Measurements from ENCODE around the gene LRTM2. TPM values are rescaled to one million over a fixed set of nuclear protein-coding genes. Genes with fewer than 3 reads are reported as not detected.

Gene LRTM2
- not detected in 2 replicates for total RNA-seq

- no peak for DNase-seq (ENCODE audit: low read depth)
- no peak within 1 kb of the TSS for H3K4me3 ChIP-seq (ENCODE audit: low read depth, low read length)
- no peak for TF ChIP-seq CTCF (conservative IDR thresholded peaks at IDR 0.05; ENCODE audit: low read depth, low read length)
These were observed at the start of gene LRTM2 for GRCh38 chr12:1820191-1820895. TSS of gene LRTM2 (plus strand) at chr12:1820565. CDS start at chr12:1828149, 7,584 bp downstream.

- no peak overlapping the region for H3K4me3 ChIP-seq (ENCODE audit: low read depth, low read length)
- no peak for TF ChIP-seq CTCF (conservative IDR thresholded peaks at IDR 0.05; ENCODE audit: low read depth, low read length)
- DNase-seq (ENCODE audit: low read depth): no peak
These were observed 46.3 kb upstream of the LRTM2 start for GRCh38 chr12:1773937-1774655.

GRCh38 chr12:1776170-1776921, 44.0 kb upstream of the LRTM2 start:
- no peak for TF ChIP-seq CTCF (conservative IDR thresholded peaks at IDR 0.05; ENCODE audit: low read depth, low read length)

GRCh38 chr12:1777798-1778197, 42.6 kb upstream of the LRTM2 start:
- DNase-seq (ENCODE audit: low read depth): no peak
- H3K4me3 ChIP-seq (ENCODE audit: low read depth, low read length): no peak overlapping the region
- no peak for TF ChIP-seq CTCF (conservative IDR thresholded peaks at IDR 0.05; ENCODE audit: low read depth, low read length)

More at GRCh38 chr12:1776170-1776921, 44.0 kb upstream of the LRTM2 start:
- no peak for DNase-seq (ENCODE audit: low read depth)
- H3K4me3 ChIP-seq (ENCODE audit: low read depth, low read length): no peak overlapping the region

GRCh38 chr12:1778911-1779310, 41.5 kb upstream of the LRTM2 start:
- H3K4me3 ChIP-seq (ENCODE audit: low read depth, low read length): no peak overlapping the region
- DNase-seq (ENCODE audit: low read depth): no peak
- TF ChIP-seq CTCF (conservative IDR thresholded peaks at IDR 0.05; ENCODE audit: low read depth, low read length): no peak

DNA sequence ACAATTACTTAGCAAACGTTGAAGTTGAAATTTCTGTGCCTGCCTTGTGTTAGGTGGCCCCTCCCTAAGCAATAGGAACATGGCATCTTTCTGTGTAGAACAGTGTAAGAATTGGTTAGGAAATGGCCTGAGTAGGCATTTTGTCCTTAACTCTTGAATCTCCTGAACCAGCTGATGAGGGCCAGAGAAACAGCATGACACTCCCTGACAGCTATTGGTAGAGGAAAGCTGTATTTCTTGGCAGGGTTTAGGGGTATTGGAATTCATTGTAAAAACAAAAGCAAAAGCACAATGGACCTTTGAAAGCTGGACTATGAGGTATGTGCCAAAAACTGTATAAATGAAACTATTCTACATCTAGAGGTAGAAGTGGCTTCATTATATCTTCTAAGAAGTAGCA, 40.6 kb upstream of the LRTM2 start:
- TF ChIP-seq CTCF (conservative IDR thresholded peaks at IDR 0.05; ENCODE audit: low read depth, low read length): no peak
- H3K4me3 ChIP-seq (ENCODE audit: low read depth, low read length): no peak overlapping the region
- no peak for DNase-seq (ENCODE audit: low read depth)

Data from epithelial cell of proximal tubule (primary cell).